Measurements from ENCODE around the gene KCNE5. TPM values are rescaled to one million over a fixed set of nuclear protein-coding genes. Genes with fewer than 3 reads are reported as not detected.
"Not testable (repeated sequence)": the region's sequence is repeated elsewhere in the genome, so short reads cannot be mapped to it uniquely, and the experiment has no call there.

Gene KCNE5
- total RNA-seq, 1 donor from 2014 or later, result not detected

- no peak for DNase-seq (ENCODE audit: extremely low read depth, low read depth, low spot score)
Observed at GRCh38 chrX:109619771-109620170, 5.2 kb downstream of the KCNE5 start.

GRCh38 chrX:109614951-109615350 lies 10.0 kb downstream of the KCNE5 start:
- no peak for DNase-seq (ENCODE audit: extremely low read depth, low read depth, low spot score)

- DNase-seq (ENCODE audit: extremely low read depth, low read depth, low spot score), result no peak
Observed at GRCh38 chrX:109601486-109601885, 23.5 kb downstream of the KCNE5 start.

GRCh38 chrX:109600237-109600651 lies 24.7 kb downstream of the KCNE5 start:
- no peak for DNase-seq (ENCODE audit: extremely low read depth, low read depth, low spot score)

- DNase-seq (ENCODE audit: extremely low read depth, low read depth, low spot score), result no peak
Observed at GRCh38 chrX:109596015-109596414, 29.0 kb downstream of the KCNE5 start.

- DNase-seq (ENCODE audit: extremely low read depth, low read depth, low spot score), result no peak
Observed at GRCh38 chrX:109590176-109590575, 34.8 kb downstream of the KCNE5 start.

- no peak for DNase-seq (ENCODE audit: extremely low read depth, low read depth, low spot score)
Observed at GRCh38 chrX:109585488-109585887, 39.5 kb downstream of the KCNE5 start.

GRCh38 chrX:109578916-109579315 lies 46.1 kb downstream of the KCNE5 start:
- no peak for DNase-seq (ENCODE audit: extremely low read depth, low read depth, low spot score)

GRCh38 chrX:109577055-109577454 lies 47.9 kb downstream of the KCNE5 start:
- DNase-seq (ENCODE audit: extremely low read depth, low read depth, low spot score), result no peak

- not testable (repeated sequence) for DNase-seq (ENCODE audit: extremely low read depth, low read depth, low spot score)
Observed at GRCh38 chrX:109576083-109576482, 48.9 kb downstream of the KCNE5 start.

Other genes starting within 250 kb of the KCNE5 start
- not detected in 2 replicates for gene GUCY2F, start 143.1 kb downstream of the KCNE5 start, total RNA-seq
- gene NXT2, start 88.3 kb downstream of the KCNE5 start, total RNA-seq, result 2.2 and 2.8 TPM in 2 replicates
- 56.4 and 62.2 TPM in 2 replicates for gene ACSL4, start 108.1 kb upstream of the KCNE5 start, total RNA-seq

Data from glomerular endothelial cell (primary cell).